GM18861 (cell line): ENCODE measurements around the gene GRPEL2.

Source experiments
- ATAC-seq: cut with Tn5 transposase; IDR thresholded peaks from one replicate; pipeline ENCODE4 v1.9.1; 2021; ENCODE audit not compliant: unreplicated experiment

Gene GRPEL2, protein sequence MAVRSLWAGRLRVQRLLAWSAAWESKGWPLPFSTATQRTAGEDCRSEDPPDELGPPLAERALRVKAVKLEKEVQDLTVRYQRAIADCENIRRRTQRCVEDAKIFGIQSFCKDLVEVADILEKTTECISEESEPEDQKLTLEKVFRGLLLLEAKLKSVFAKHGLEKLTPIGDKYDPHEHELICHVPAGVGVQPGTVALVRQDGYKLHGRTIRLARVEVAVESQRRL

DNA sequence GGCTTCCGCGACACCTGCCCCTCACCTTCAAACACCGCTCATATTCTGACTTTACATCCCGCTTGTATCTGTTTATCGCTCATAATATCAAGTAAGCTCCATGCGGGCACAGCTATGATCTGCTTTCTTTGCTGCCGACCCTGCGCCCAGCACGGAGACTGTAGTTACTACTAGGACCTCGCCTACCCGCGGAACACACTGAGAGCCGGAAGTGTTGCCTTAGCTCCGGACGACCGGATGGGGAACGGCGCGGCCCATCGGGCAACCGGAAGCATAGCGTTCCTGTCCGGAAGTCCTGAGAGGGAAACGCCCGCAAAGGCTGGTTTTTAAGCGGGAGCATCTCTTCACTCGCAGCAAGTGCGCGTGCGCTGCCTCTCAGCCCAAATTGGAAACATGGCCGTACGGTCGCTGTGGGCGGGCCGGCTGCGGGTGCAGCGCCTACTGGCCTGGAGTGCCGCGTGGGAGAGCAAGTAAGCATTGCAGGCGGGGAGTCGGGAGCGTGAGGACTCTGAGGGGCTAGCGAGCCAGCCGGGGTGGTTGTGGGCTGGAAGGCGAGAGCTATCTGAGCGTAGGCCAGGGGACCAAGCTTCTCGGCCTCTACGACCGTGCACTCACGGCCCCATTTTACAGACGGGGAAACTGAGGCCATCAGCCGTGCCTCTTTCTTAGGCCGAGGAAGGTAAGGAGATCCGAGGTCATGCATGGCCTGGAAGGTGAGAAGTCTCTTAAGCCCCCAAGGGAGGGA, at the start of gene GRPEL2:
GRPEL2 (plus strand) TSS at position 353 of the 745 bp plus-strand sequence; CDS start at position 394, 41 bp downstream.
- ATAC-seq = peak; percentile 94

GRCh38 chr5:149297340-149298025, 47.8 kb upstream of the GRPEL2 start:
- ATAC-seq = no peak

GRCh38 chr5:149298163-149298562, 47.1 kb upstream of the GRPEL2 start:
- ATAC-seq = no peak

DNA sequence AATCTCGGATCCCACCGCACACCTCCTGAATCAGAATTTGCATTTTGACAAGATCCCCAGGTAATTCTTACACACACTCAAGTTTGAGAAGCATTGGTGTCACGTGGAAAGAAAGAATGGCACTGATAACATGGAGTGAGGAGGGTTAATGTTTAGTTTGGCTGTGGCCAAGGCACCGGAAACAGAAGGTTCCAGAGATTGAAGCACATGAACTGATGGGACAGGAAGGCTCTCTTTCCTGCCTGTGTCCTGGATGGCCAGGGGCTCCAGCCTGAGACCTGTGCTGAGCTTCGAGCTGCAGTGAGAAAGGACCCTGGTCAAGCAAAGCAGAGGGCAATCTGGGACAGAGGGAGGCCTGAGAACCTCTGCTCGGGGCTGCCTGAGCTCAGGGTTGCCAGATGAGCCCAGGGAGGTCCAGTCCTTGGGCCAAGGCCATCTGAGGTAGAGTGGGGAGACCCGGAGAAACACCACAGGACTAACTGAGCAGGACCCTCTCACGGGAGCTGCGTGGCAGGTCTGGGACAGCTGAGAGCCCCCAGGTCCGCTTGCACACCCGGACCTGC, 46.4 kb upstream of the GRPEL2 start:
- no peak for ATAC-seq

GRCh38 chr5:149299451-149300054, 45.7 kb upstream of the GRPEL2 start:
- ATAC-seq = no peak

DNA sequence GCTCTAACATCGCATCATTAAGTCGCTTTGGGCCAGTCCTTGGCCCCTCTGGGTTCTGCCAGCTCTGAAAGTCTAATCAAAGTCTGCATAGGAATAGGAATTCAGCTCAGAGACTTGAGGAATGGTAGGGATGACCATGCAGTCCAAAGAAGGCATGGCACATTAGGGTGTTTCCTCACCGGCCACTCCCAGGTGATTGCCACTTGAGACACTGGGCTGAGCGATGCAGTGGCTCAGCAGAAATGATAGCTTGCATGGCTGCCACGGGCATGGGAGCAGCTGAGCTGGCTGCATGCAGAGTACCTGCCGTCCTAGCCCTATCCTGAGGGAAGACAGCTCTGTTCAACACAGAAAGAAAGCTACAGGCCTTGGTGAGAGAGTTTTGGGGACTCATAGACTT, 44.9 kb upstream of the GRPEL2 start:
- ATAC-seq = no peak

GRCh38 chr5:149301049-149301743, 44.1 kb upstream of the GRPEL2 start:
- ATAC-seq = no peak

GRCh38 chr5:149301744-149302380, 43.4 kb upstream of the GRPEL2 start:
- ATAC-seq = no peak

GRCh38 chr5:149302641-149303040, 42.7 kb upstream of the GRPEL2 start:
- no peak for ATAC-seq

- no peak for ATAC-seq
Measured at GRCh38 chr5:149303210-149303609, 42.1 kb upstream of the GRPEL2 start.

- no peak for ATAC-seq
Measured at GRCh38 chr5:149304195-149305078, 40.9 kb upstream of the GRPEL2 start.

DNA sequence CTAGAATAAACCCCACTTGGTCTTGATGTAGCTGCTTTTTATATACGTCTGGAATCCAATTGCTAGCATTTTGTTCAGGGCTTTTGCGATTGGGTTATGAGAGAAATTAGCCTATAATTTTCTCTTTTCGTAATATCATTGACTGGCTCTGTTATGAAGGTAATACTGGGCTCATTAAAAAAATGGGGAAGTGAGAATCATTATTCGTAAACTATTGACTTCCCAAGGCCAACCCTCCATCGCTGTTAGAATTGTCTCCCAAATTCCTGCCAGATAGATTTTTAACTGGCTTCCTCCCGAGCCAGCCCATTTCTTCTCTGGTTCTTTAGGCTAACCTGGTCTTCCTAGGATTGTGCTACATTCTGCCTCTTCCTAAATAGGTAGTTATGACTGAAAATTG, 35.9 kb upstream of the GRPEL2 start:
- ATAC-seq = no peak

DNA sequence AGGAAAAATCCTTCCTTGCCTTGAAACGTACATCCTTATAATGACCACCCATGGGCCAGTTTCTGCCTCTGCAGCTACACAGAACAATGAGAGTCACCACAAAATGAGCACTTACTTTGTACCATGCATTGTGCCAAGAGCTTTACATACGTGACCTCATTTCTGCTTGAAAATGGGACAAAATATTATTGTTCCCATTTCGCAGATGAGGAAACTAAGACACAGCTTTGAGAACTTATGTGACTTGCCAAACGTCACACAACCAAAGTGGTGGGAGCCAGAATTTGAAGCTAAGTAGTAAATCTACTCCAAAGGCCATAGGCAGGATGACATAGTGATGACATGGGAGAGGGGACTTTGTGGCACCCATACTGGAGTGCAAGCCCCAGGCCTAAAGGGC, 34.8 kb upstream of the GRPEL2 start:
- no peak for ATAC-seq

GRCh38 chr5:149310947-149311658, 34.2 kb upstream of the GRPEL2 start:
- no peak for ATAC-seq

- ATAC-seq = no peak
Measured at GRCh38 chr5:149313151-149313841, 32.0 kb upstream of the GRPEL2 start.

DNA sequence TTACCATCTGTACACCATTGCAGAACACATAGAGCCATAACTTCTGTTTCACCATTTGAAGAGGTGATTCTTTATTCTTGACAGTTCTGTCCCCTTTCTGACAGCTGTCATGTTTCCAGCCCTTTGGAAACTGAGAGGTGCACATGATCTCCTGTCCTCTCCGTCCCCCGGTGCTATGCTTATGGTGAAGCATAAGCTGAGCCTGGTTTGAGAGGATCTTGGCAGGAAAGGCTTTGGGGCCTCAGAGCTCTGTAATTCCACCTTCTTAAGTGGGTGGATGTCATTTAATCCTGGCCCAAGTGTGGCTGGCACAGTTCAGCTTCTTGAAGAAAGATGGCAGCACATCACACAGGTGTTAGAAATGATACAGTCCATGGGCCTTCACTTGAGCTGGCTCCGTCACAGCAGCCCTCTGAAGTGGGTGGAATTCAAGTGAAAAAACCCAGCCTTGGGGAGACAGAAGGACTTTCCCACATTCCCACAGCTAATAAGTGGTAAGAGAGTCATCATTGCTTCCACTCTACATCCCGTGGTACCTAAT, 30.7 kb upstream of the GRPEL2 start:
- ATAC-seq = no peak

GRCh38 chr5:149315753-149316152, 29.5 kb upstream of the GRPEL2 start:
- no peak for ATAC-seq
